Neural progenitor cell (in vitro differentiated cells): ENCODE data around the gene PCSK2.

Experiments used
- EZH2 ChIP-seq: fragments of 200-600 bp; sonication (generic); IDR thresholded peaks from 2 replicates; pipeline ENCODE4 v1.6.1; 2017; ENCODE audit warnings: antibody characterized with exemption, mild to moderate bottlenecking, moderate library complexity
- TF ChIP-seq, protein P1 (sequence below): fragments of 200-600 bp; sonication (generic); IDR thresholded peaks from 2 replicates; pipeline ENCODE4 v1.5.1; 2017; ENCODE audit warnings: antibody characterized with exemption, mild to moderate bottlenecking

DNA sequence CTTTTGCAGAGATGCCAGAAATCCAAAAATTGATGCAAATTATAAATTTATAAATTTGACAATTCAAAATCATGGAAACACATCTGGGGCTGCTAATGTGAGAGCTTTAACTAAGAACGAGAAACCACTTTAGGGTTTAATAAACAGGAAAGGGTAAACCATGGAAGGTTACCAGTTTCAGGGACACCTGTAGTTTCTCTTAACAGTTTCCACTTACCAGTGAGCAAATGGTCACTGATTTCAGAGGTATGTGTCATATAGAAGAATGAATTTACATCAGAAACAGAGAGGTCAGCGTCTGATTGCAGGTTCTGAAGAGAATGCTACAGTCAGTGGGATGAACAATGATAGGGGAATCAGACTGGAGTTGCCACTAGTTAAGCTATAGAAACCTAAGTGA is 24.8 kb upstream of the PCSK2 start:
- TF ChIP-seq, protein P1, sequence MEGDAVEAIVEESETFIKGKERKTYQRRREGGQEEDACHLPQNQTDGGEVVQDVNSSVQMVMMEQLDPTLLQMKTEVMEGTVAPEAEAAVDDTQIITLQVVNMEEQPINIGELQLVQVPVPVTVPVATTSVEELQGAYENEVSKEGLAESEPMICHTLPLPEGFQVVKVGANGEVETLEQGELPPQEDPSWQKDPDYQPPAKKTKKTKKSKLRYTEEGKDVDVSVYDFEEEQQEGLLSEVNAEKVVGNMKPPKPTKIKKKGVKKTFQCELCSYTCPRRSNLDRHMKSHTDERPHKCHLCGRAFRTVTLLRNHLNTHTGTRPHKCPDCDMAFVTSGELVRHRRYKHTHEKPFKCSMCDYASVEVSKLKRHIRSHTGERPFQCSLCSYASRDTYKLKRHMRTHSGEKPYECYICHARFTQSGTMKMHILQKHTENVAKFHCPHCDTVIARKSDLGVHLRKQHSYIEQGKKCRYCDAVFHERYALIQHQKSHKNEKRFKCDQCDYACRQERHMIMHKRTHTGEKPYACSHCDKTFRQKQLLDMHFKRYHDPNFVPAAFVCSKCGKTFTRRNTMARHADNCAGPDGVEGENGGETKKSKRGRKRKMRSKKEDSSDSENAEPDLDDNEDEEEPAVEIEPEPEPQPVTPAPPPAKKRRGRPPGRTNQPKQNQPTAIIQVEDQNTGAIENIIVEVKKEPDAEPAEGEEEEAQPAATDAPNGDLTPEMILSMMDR = no peak
- no peak for TF ChIP-seq EZH2
